HepG2 (cell line): ENCODE results near the gene ATF6. TPM values are rescaled to one million over a fixed set of nuclear protein-coding genes. Genes with fewer than 3 reads are reported as not detected.

Experiments
- CC2D1A ChIP-seq: sonication (generic); formaldehyde crosslinking; IDR thresholded peaks from 2 replicates; pipeline ENCODE4 v1.8.1; 2023; ENCODE audit warnings: mild to moderate bottlenecking, missing genetic modification reagents
- MZF1 ChIP-seq: sonication (generic); formaldehyde crosslinking; IDR thresholded peaks from 2 replicates; pipeline ENCODE4 v1.8.1; 2023; ENCODE audit warnings: mild to moderate bottlenecking, missing genetic modification reagents, borderline replicate concordance
- NR3C1 ChIP-seq: sonication (generic); formaldehyde crosslinking; IDR thresholded peaks from 2 replicates; pipeline ENCODE4 v1.4.0; 2020; ENCODE audit warnings: missing genetic modification reagents
- RAD21 ChIP-seq: fragments of 450-650 bp; formaldehyde crosslinking; IDR thresholded peaks from 2 replicates; pipeline ENCODE4 v1.5.0; 2020; ENCODE audit warnings: mild to moderate bottlenecking
- RFXAP ChIP-seq: sonication (generic); formaldehyde crosslinking; IDR thresholded peaks from 2 replicates; pipeline ENCODE4 v1.4.0; 2020; ENCODE audit warnings: missing genetic modification reagents, borderline replicate concordance
- RNF2 ChIP-seq: fragments of 450-650 bp; conservative IDR thresholded peaks from 2 replicates; pipeline ENCODE4 v1.6.1; 2016; ENCODE audit warnings: low read depth
- SMYD3 ChIP-seq: sonication (generic); formaldehyde crosslinking; IDR thresholded peaks from 2 replicates; pipeline ENCODE4 v1.8.1; 2023; ENCODE audit warnings: mild to moderate bottlenecking, missing genetic modification reagents
- SOX6 ChIP-seq, 2 experiments: fragments of 450-650 bp in 1 of 2; sonication (generic) in 1 of 2; formaldehyde crosslinking in 1 of 2; IDR thresholded peaks; 2 replicates each; pipeline versions ENCODE4 v1.4.0 to v1.6.1; 2017 to 2020; ENCODE audit warnings: antibody characterized with exemption in 1 of 2, mild to moderate bottlenecking in 1 of 2, missing genetic modification reagents in 1 of 2
- SRSF9 ChIP-seq: fragments of 200-400 bp; formaldehyde crosslinking; IDR thresholded peaks from 2 replicates; pipeline ENCODE4 v1.6.1; 2018; ENCODE audit warnings: borderline replicate concordance, mild to moderate bottlenecking, low read depth, low read length; ENCODE audit not compliant: insufficient read depth, poor library complexity, severe bottlenecking
- ZFP41 ChIP-seq: sonication (generic); formaldehyde crosslinking; IDR thresholded peaks from 2 replicates; pipeline ENCODE4 v1.4.0; 2020; ENCODE audit warnings: mild to moderate bottlenecking, missing genetic modification reagents, borderline replicate concordance
- ZHX2 ChIP-seq, 2 experiments: sonication (generic) in 1 of 2; formaldehyde crosslinking in 1 of 2; IDR thresholded peaks; 2 replicates each; pipeline versions ENCODE4 v1.6.1 to v1.9.0; 2014 to 2022; ENCODE audit warnings: antibody characterized with exemption in 1 of 2, borderline replicate concordance in 1 of 2, inconsistent platforms in 1 of 2, low read depth in 1 of 2, missing genetic modification reagents in 1 of 2
- ZNF232 ChIP-seq: sonication (generic); formaldehyde crosslinking; IDR thresholded peaks from 2 replicates; pipeline ENCODE4 v1.4.0; 2020; ENCODE audit warnings: missing genetic modification reagents, borderline replicate concordance
- ZNF563 ChIP-seq: sonication (generic); formaldehyde crosslinking; IDR thresholded peaks from 2 replicates; pipeline ENCODE4 v1.8.0; 2022; ENCODE audit warnings: mild to moderate bottlenecking, moderate library complexity, missing genetic modification reagents
- ZNF7 ChIP-seq: IDR thresholded peaks from 2 replicates; pipeline ENCODE4 v1.6.1; 2016; ENCODE audit warnings: missing biosample characterization, missing genetic modification reagents
- ZSCAN12 ChIP-seq: sonication (generic); formaldehyde crosslinking; IDR thresholded peaks from 2 replicates; pipeline ENCODE4 v1.9.0; 2021; ENCODE audit warnings: mild to moderate bottlenecking, missing genetic modification reagents
- ZSCAN20 ChIP-seq: sonication (generic); formaldehyde crosslinking; IDR thresholded peaks from 2 replicates; pipeline ENCODE4 v1.4.0; 2020; ENCODE audit warnings: missing genetic modification reagents, mild to moderate bottlenecking, borderline replicate concordance
- ZSCAN21 ChIP-seq: sonication (generic); formaldehyde crosslinking; IDR thresholded peaks from 2 replicates; pipeline ENCODE4 v1.8.0; 2022; ENCODE audit warnings: mild to moderate bottlenecking, missing genetic modification reagents, moderate library complexity, borderline replicate concordance
- ZZZ3 ChIP-seq: sonication (generic); formaldehyde crosslinking; IDR thresholded peaks from 2 replicates; pipeline ENCODE4 v1.4.0; 2020; ENCODE audit warnings: missing genetic modification reagents, mild to moderate bottlenecking, borderline replicate concordance
- polyA plus RNA-seq, 8 experiments: library from polyadenylated mRNA; depleted of rRNA in 3 of 8; stranded (reverse) in 7 of 8; unstranded in 1 of 8; fragments of >200 nt; fragmentation: Illumina TruSeq in 4 of 8; extraction: Trizol in 4 of 8; gene quantifications; 2 replicates each; pipeline versions ENCODE4 v1.2.1 to v1.2.3, GENCODE V29; 2011 to 2016; ENCODE audit warnings: low read depth in 4 of 8, missing spikeins in 1 of 8, mixed read lengths in 1 of 8; ENCODE audit not compliant: insufficient read depth in 1 of 8
- total RNA-seq, 5 experiments: library from RNA; depleted of rRNA; stranded (reverse); fragments of >200 nt; fragmentation: Illumina TruSeq; extraction: Trizol; gene quantifications; 2 replicates each; pipeline ENCODE4 v1.2.3, GENCODE V29; 2016; ENCODE audit warnings: low read depth in 1 of 5
- TF ChIP-seq, protein P1 (sequence below): fragments of 450-650 bp; IDR thresholded peaks from 2 replicates; pipeline ENCODE4 v1.6.1; 2016
- TF ChIP-seq, protein P2 (sequence below): sonication (generic); formaldehyde crosslinking; IDR thresholded peaks from 2 replicates; pipeline ENCODE4 v1.5.0; 2020; ENCODE audit warnings: missing genetic modification reagents

ATF6 gene
- total and polyA plus RNA-seq, 2 of the 13 experiments (the other 11 are each of a cell fraction or from before 2014, with no cell fraction given) = 13.2 to 14.5 TPM

- TF ChIP-seq ZNF563 (CRISPR knock-in tag) (peak; percentile 85; the same call in 1 of the 2 replicates), RAD21 (CRISPR knock-in tag) (peak; percentile 18; the same call in 1 of the 2 replicates), NR3C1 (no peak), MZF1 (peak; percentile 74; the same call in 1 of the 2 replicates), ZFP41 (CRISPR knock-in tag) (peak; percentile 71; the same call in 1 of the 2 replicates), RFXAP (CRISPR knock-in tag) (no peak), ZZZ3 (CRISPR knock-in tag) (peak; percentile 41), ZSCAN21 (peak; percentile 86), SOX6 (IDR thresholded peaks at IDR 0.05) (no peak), SOX6 (CRISPR knock-in tag; IDR thresholded peaks at IDR 0.05) (peak; percentile 71), ZNF7 (no peak; the same call in 1 of the 2 replicates), SRSF9 (no peak), ZHX2 (IDR thresholded peaks at IDR 0.05; ENCODE audit: low read depth) (peak; percentile 68), ZHX2 (CRISPR knock-in tag; IDR thresholded peaks at IDR 0.05; ENCODE audit: borderline replicate concordance) (no peak), ZSCAN20 (CRISPR knock-in tag) (no peak), CC2D1A (CRISPR knock-in tag) (0 out of 2 replicates have a peak, but pooled peaks have one; percentile 85), RNF2 (peak; percentile 69; the same call in 1 of the 2 replicates), ZNF232 (CRISPR knock-in tag) (no peak; the same call in 1 of the 2 replicates), ZSCAN12 (CRISPR knock-in tag) (no peak), SMYD3 (no peak; the same call in 1 of the 2 replicates)
- TF ChIP-seq, protein P1, sequence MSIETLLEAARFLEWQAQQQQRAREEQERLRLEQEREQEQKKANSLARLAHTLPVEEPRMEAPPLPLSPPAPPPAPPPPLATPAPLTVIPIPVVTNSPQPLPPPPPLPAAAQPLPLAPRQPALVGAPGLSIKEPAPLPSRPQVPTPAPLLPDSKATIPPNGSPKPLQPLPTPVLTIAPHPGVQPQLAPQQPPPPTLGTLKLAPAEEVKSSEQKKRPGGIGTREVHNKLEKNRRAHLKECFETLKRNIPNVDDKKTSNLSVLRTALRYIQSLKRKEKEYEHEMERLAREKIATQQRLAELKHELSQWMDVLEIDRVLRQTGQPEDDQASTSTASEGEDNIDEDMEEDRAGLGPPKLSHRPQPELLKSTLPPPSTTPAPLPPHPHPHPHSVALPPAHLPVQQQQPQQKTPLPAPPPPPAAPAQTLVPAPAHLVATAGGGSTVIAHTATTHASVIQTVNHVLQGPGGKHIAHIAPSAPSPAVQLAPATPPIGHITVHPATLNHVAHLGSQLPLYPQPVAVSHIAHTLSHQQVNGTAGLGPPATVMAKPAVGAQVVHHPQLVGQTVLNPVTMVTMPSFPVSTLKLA = no peak
- TF ChIP-seq, protein P2, sequence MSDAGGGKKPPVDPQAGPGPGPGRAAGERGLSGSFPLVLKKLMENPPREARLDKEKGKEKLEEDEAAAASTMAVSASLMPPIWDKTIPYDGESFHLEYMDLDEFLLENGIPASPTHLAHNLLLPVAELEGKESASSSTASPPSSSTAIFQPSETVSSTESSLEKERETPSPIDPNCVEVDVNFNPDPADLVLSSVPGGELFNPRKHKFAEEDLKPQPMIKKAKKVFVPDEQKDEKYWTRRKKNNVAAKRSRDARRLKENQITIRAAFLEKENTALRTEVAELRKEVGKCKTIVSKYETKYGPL (CRISPR knock-in tag) = no peak
Observed at GRCh38 chr1:161749509-161750407, 16.4 kb upstream of the ATF6 start, which contains the start of gene DUSP12 (continued).
